LNCaP clone FGC (cell line): ENCODE measurements around the gene MLANA.
A peak's percentile ranks its signal among the peaks of the same experiment; 100 is the strongest.

Experiments used
- DNase-seq: peaks from one replicate; pipeline ENCODE4 v3.0.0-alpha.2; 2011; ENCODE audit warnings: low read depth
- H3K4me3 ChIP-seq: 2 replicates; pipeline ENCODE4 v1.5.1; 2011; ENCODE audit warnings: mild to moderate bottlenecking, low read depth, low read length, control low read depth
- TF ChIP-seq, protein P1 (sequence below): IDR thresholded peaks from 2 replicates; pipeline ENCODE4 v1.5.1; 2012; ENCODE audit warnings: mild to moderate bottlenecking; ENCODE audit not compliant: control insufficient read depth, insufficient read depth; ENCODE audit errors: extremely low read depth

MLANA gene

DNA sequence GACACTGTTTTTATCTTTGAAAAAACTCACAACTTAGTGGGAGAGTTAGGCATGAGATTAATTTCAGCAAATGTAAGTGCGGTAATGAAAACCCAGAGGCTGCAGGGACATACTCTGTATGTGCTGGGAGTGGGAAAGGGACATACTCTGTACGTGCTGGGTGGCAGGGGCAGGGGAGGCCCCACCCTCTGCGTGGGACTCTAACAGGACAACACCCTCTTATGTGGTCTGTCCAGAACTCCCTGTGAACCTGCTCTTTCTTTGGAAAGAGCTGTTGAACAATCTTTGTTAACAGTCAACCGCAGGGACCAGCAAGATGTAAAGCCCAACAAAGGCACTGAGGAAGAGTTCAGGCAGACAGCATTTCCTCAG is 2.4 kb downstream of the MLANA start:
- H3K4me3 ChIP-seq, result no peak overlapping the region
- TF ChIP-seq, protein P1, sequence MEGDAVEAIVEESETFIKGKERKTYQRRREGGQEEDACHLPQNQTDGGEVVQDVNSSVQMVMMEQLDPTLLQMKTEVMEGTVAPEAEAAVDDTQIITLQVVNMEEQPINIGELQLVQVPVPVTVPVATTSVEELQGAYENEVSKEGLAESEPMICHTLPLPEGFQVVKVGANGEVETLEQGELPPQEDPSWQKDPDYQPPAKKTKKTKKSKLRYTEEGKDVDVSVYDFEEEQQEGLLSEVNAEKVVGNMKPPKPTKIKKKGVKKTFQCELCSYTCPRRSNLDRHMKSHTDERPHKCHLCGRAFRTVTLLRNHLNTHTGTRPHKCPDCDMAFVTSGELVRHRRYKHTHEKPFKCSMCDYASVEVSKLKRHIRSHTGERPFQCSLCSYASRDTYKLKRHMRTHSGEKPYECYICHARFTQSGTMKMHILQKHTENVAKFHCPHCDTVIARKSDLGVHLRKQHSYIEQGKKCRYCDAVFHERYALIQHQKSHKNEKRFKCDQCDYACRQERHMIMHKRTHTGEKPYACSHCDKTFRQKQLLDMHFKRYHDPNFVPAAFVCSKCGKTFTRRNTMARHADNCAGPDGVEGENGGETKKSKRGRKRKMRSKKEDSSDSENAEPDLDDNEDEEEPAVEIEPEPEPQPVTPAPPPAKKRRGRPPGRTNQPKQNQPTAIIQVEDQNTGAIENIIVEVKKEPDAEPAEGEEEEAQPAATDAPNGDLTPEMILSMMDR, result no peak
- DNase-seq, result no peak

DNA sequence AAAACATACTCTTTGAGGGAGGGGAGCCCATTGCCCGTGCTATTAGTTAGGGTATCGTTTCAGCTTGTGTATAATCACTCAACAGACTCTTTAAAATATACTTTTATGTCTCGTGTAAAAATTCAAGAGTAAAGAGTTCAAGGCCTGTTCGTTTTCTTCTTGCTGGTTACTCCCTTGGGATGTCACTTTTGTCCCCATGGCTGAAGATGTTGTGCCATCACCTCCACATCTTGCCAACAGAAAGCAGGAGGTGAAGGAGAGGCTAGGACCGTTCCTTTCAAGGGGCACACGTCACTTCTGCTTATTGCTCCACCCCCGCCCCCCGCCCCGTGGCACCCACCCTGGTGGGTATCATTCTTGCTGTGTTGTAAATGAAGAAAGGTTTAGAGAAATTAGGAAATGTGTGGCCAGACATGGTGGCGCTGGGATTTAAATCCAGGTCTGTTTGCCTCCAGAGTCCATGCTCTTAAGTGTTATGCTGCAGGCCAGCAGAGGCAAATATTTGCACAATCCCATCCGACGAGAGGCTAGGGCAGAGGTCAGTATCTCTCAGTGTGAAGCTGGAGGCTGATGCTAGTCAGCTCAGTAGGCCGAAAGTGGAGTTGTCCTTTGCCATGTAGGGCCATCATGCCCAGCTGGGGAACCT is 3.0 kb downstream of the MLANA start:
- no peak overlapping the region for H3K4me3 ChIP-seq
- DNase-seq, result peak; percentile 30
- TF ChIP-seq, protein P1, result no peak

DNA sequence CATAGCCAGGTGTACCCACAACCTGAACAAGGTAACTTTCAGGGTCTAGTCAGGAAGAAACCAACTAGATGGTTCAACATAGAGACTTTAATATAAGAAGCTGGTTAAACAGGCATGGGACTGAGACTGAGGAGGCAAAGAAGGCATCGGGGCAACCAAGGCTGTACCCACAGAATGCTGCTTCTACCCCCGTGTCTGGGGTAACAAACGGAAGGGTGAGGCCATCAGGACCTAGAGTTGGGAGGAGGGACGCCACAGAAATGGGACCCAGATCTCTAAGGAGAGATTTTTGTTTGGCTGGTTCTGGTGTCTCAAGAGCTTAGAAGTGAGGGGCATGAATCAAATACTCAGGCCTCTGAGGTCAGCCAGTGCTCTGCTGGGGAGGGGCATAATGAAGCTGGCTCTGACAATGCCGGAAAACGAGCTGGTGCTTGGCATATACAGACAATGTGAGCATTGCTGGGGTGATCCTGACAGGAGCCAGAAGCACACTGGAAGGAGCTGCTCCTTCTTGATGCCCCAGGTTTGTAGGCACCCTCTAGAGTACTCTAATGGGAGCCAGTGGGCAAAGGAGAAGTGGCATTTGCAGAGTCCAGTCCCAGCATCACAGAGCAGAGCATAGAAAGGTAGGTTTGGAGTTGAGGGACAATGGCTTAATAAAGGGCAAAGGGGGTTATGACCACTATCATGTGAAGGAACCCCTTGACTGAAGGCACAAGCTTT is 3.7 kb downstream of the MLANA start:
- H3K4me3 ChIP-seq, result no peak overlapping the region
- TF ChIP-seq, protein P1, result no peak
- no peak for DNase-seq

DNA sequence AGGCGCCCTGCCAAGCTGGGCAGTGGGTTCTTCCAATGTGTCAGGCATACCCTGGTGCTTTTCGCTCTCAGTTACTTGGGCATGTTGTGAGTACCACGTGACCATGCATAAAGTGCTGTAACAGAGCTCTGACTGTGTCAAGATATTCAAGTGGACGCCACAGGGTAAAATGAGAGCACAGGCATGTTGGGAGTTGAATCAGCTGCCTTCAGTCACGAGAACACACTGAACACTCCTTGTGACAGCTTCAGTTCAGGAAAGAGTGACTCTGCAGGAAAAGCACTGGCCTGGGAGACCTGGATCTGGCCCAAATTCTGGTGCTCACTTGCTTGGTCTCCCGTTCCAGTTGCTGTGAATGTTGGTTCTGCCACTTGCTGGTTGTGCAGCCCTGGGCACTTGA is 5.1 kb downstream of the MLANA start:
- DNase-seq, result no peak
- no peak overlapping the region for H3K4me3 ChIP-seq
- TF ChIP-seq, protein P1, result no peak

DNA sequence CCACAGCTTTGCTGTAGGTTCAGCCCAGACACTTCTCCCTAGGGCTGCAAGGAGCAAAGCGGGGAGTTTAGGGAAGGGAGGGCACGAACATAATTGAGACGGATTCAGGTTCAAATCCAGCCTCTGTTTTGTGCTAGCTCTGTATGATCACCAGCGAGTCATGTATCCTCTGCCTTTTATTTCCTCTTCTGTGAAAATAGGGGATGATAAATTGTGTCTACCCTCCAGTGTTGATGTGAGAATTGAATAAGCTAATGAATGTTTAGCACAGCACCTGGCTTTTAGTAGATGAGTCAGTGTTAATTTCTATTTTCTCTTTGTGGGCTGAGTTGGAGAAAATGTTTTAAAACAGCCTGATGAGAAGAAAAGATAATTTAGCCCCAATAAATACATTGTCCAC is 6.2 kb downstream of the MLANA start:
- DNase-seq, result no peak
- TF ChIP-seq, protein P1, result no peak
- no peak overlapping the region for H3K4me3 ChIP-seq

DNA sequence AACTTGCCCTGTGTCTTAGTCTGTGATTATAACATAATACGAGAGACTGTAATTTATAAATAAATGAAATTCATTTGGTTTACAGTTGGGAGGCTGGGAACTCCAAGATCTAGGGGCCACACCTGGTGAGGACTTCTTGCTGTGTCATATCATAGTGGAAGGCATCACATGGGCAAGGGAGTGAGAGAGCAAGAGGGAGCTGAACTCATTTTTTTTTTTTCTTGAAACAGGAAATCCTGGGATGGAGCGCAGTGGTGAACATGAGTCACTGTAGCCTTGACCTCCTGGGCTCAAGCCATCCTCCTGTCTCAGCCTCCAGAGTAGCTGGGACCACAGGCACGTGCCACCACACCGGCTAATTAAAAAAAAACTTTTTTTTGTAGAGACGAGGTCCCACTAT is 7.2 kb downstream of the MLANA start:
- TF ChIP-seq, protein P1, result no peak
- H3K4me3 ChIP-seq, result no peak overlapping the region
- no peak for DNase-seq
